Progenitor cell of endocrine pancreas (in vitro differentiated cells): ENCODE data around the gene DNAAF8. TPM values are rescaled to one million over a fixed set of nuclear protein-coding genes. Genes with fewer than 3 reads are reported as not detected.

Experiments
- DNase-seq: peaks from one replicate; pipeline ENCODE4 v3.0.0; 2021; ENCODE audit warnings: low spot score; ENCODE audit not compliant: unreplicated experiment
- H3K27ac Mint-ChIP-seq: 2 replicates; pipeline ENCODE4 v1.8.0; 2021; ENCODE audit warnings: mild to moderate bottlenecking, moderate library complexity, mixed read lengths
- H3K27me3 Mint-ChIP-seq: 2 replicates; pipeline ENCODE4 v1.8.0; 2021; ENCODE audit warnings: mixed read lengths
- H3K36me3 Mint-ChIP-seq: 2 replicates; pipeline ENCODE4 v1.8.0; 2022; ENCODE audit warnings: mixed read lengths; ENCODE audit not compliant: insufficient read depth
- H3K4me1 Mint-ChIP-seq: 2 replicates; pipeline ENCODE4 v1.8.0; 2021; ENCODE audit warnings: low read depth, mixed read lengths
- H3K4me3 Mint-ChIP-seq: 2 replicates; pipeline ENCODE4 v1.8.0; 2021; ENCODE audit warnings: low read depth, mild to moderate bottlenecking, moderate library complexity, mixed read lengths
- H3K9me3 Mint-ChIP-seq: 2 replicates; pipeline ENCODE4 v1.8.0; 2021; ENCODE audit warnings: low read depth, mixed read lengths
- CTCF ChIP-seq: fragments of 200-600 bp; sonication (generic); IDR thresholded peaks from one replicate; pipeline ENCODE4 v1.5.0; 2021; ENCODE audit warnings: antibody characterized with exemption, mild to moderate bottlenecking; ENCODE audit not compliant: unreplicated experiment
- total RNA-seq: library from RNA; stranded (reverse); gene quantifications from 2 replicates; pipeline ENCODE4 v1.2.1, GENCODE V29; 2021

The DNAAF8 gene
- total RNA-seq, 1 donor from 2014 or later: 1.1 TPM

- no peak for TF ChIP-seq CTCF
- Mint-ChIP-seq H3K4me3 (no peak overlapping the region), H3K36me3 (peaks cover 21% of the 10 kb centered on the region), H3K27me3 (no peaks in the 10 kb centered on the region), H3K9me3 (peaks cover 3% of the 10 kb centered on the region), H3K4me1 (no peaks in the 10 kb centered on the region), H3K27ac (no peak overlapping the region)
- DNase-seq: no peak
Measured at GRCh38 chr16:4752351-4753100, 18.2 kb downstream of the DNAAF8 start.

- no peak overlapping the region for H3K27ac Mint-ChIP-seq
Measured at GRCh38 chr16:4753227-4753626, 18.9 kb downstream of the DNAAF8 start.

GRCh38 chr16:4754865-4755264, 20.5 kb downstream of the DNAAF8 start:
- Mint-ChIP-seq H3K4me1 (no peaks in the 10 kb centered on the region), H3K4me3 (no peak overlapping the region), H3K36me3 (peaks cover 28% of the 10 kb centered on the region), H3K27me3 (no peaks in the 10 kb centered on the region), H3K9me3 (peaks cover 3% of the 10 kb centered on the region), H3K27ac (no peak overlapping the region)
- no peak for TF ChIP-seq CTCF
- no peak for DNase-seq

More at GRCh38 chr16:4753227-4753626, 18.9 kb downstream of the DNAAF8 start:
- DNase-seq: no peak
- TF ChIP-seq CTCF: no peak
- Mint-ChIP-seq H3K27me3 (no peaks in the 10 kb centered on the region), H3K4me1 (no peaks in the 10 kb centered on the region), H3K36me3 (peaks cover 21% of the 10 kb centered on the region), H3K4me3 (no peak overlapping the region), H3K9me3 (peaks cover 3% of the 10 kb centered on the region)

- no peak overlapping the region for H3K27ac Mint-ChIP-seq
- DNase-seq: no peak
- H3K9me3 Mint-ChIP-seq: peaks cover 3% of the 10 kb centered on the region
- H3K4me3 Mint-ChIP-seq: no peak overlapping the region
- no peaks in the 10 kb centered on the region for H3K4me1 Mint-ChIP-seq
- no peaks in the 10 kb centered on the region for H3K27me3 Mint-ChIP-seq
- peaks cover 30% of the 10 kb centered on the region for H3K36me3 Mint-ChIP-seq
- no peak for TF ChIP-seq CTCF
Measured at GRCh38 chr16:4755687-4756086, 21.4 kb downstream of the DNAAF8 start.

GRCh38 chr16:4760221-4760910, 26.0 kb downstream of the DNAAF8 start:
- H3K27me3 Mint-ChIP-seq: no peaks in the 10 kb centered on the region
- H3K4me3 Mint-ChIP-seq: no peak overlapping the region
- no peak for DNase-seq
- TF ChIP-seq CTCF: no peak
- peaks cover 21% of the 10 kb centered on the region for H3K36me3 Mint-ChIP-seq
- H3K4me1 Mint-ChIP-seq: no peaks in the 10 kb centered on the region
- no peak overlapping the region for H3K27ac Mint-ChIP-seq
- peaks cover 3% of the 10 kb centered on the region for H3K9me3 Mint-ChIP-seq
